ENCODE data around the gene TPM2.

TPM2 gene

GRCh38 chr9:35658137-35658967 lies 31.4 kb downstream of the TPM2 start, which contains the start of gene CCDC107:
CCDC107 (plus strand) TSS chr9:35658292; CDS start chr9:35658380, 88 bp downstream.
- no peaks in the 10 kb centered on the region for H4K20me1 ChIP-seq (ENCODE audit: low read depth, low read length)
- H3K9me3 ChIP-seq (ENCODE audit: insufficient read depth, low read length): no peaks in the 10 kb centered on the region
- peak within 1 kb of the TSS; percentile 63 for H3K4me3 ChIP-seq (ENCODE audit: insufficient read depth, low read length, poor library complexity, severe bottlenecking)
- H3K27me3 ChIP-seq (ENCODE audit: low read length): no peaks in the 10 kb centered on the region
- no peaks in the 10 kb centered on the region for H3K36me3 ChIP-seq (ENCODE audit: low read length)
- H3K79me2 ChIP-seq (ENCODE audit: insufficient read depth, low read length): peaks cover 5% of the 10 kb centered on the region; the same call in 1 of the 2 replicates
- peak within 1 kb of the TSS; percentile 65 for H3K9ac ChIP-seq (ENCODE audit: low read length)
- peak within 1 kb of the TSS; percentile 83 for H3K27ac ChIP-seq (ENCODE audit: low read depth, low read length)
- TF ChIP-seq, protein P1, sequence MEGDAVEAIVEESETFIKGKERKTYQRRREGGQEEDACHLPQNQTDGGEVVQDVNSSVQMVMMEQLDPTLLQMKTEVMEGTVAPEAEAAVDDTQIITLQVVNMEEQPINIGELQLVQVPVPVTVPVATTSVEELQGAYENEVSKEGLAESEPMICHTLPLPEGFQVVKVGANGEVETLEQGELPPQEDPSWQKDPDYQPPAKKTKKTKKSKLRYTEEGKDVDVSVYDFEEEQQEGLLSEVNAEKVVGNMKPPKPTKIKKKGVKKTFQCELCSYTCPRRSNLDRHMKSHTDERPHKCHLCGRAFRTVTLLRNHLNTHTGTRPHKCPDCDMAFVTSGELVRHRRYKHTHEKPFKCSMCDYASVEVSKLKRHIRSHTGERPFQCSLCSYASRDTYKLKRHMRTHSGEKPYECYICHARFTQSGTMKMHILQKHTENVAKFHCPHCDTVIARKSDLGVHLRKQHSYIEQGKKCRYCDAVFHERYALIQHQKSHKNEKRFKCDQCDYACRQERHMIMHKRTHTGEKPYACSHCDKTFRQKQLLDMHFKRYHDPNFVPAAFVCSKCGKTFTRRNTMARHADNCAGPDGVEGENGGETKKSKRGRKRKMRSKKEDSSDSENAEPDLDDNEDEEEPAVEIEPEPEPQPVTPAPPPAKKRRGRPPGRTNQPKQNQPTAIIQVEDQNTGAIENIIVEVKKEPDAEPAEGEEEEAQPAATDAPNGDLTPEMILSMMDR (IDR thresholded peaks at IDR 0.05; ENCODE audit: insufficient read depth, low read length, poor library complexity, severe bottlenecking): peak; percentile 94
- TF ChIP-seq EZH2phosphoT487 (conservative IDR thresholded peaks at IDR 0.05; ENCODE audit: low read length): no peak
- peak within 1 kb of the TSS; percentile 67 for H3K4me2 ChIP-seq (ENCODE audit: low read depth, low read length, poor library complexity, severe bottlenecking)
- H3K9me2 ChIP-seq (replicated peaks; ENCODE audit: insufficient read depth, low read length): no peaks in the 10 kb centered on the region
- H2AFZ ChIP-seq (ENCODE audit: low read depth, low read length, severe bottlenecking): peak within 1 kb of the TSS; percentile 30
- H3F3A ChIP-seq (ENCODE audit: insufficient read depth): peaks cover 41% of the 10 kb centered on the region

DNA sequence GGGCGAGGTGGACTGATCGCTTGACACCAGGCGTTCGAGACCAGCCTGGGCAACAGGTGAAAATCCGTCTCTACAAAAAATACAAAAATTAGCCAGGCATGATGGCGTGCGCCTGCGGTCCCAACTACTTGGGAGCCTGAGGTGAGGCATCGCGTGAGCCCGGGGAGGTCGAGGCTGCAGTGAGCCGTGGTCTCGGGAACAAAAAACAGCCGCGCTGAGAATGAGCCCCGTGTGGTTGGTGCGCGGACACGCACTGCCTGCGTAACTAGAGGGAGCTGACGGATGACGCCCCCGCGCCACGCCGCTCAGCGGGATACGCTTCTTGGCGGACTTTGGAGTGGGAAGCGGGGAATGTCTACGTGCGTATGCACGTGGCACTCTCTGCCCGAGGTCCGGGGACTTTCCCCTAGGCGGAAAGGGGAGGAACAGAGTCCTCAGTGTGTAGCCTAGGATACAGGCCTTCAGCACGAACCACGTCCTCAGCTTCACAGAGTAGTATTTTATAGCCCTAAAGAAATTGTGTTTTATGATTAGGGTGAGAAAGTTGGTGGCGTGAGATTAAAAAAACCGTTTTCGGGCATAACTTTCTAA lies 32.1 kb downstream of the TPM2 start, which contains the start of gene RMRP:
TSS of gene RMRP (minus strand) at position 474 of the 591 bp plus-strand sequence.
- no peaks in the 10 kb centered on the region for H4K20me1 ChIP-seq (ENCODE audit: low read depth, low read length)
- TF ChIP-seq, protein P1 (IDR thresholded peaks at IDR 0.05; ENCODE audit: insufficient read depth, low read length, poor library complexity, severe bottlenecking): no peak
- no peak for TF ChIP-seq EZH2phosphoT487 (conservative IDR thresholded peaks at IDR 0.05; ENCODE audit: low read length)
- H3K9me3 ChIP-seq (ENCODE audit: insufficient read depth, low read length): no peaks in the 10 kb centered on the region
- H3K9me2 ChIP-seq (replicated peaks; ENCODE audit: insufficient read depth, low read length): no peaks in the 10 kb centered on the region
- no peaks in the 10 kb centered on the region for H3K36me3 ChIP-seq (ENCODE audit: low read length)
- H3K4me3 ChIP-seq (ENCODE audit: insufficient read depth, low read length, poor library complexity, severe bottlenecking): peak within 1 kb of the TSS; percentile 63
- peak within 1 kb of the TSS; percentile 83 for H3K27ac ChIP-seq (ENCODE audit: low read depth, low read length)
- H3K9ac ChIP-seq (ENCODE audit: low read length): peak within 1 kb of the TSS; percentile 65
- H3K79me2 ChIP-seq (ENCODE audit: insufficient read depth, low read length): peaks cover 5% of the 10 kb centered on the region; the same call in 1 of the 2 replicates
- H3K27me3 ChIP-seq (ENCODE audit: low read length): no peaks in the 10 kb centered on the region
- peaks cover 39% of the 10 kb centered on the region for H3F3A ChIP-seq (ENCODE audit: insufficient read depth)
- H2AFZ ChIP-seq (ENCODE audit: low read depth, low read length, severe bottlenecking): peak within 1 kb of the TSS; percentile 30
- H3K4me2 ChIP-seq (ENCODE audit: low read depth, low read length, poor library complexity, severe bottlenecking): peak within 1 kb of the TSS; percentile 67

DNA sequence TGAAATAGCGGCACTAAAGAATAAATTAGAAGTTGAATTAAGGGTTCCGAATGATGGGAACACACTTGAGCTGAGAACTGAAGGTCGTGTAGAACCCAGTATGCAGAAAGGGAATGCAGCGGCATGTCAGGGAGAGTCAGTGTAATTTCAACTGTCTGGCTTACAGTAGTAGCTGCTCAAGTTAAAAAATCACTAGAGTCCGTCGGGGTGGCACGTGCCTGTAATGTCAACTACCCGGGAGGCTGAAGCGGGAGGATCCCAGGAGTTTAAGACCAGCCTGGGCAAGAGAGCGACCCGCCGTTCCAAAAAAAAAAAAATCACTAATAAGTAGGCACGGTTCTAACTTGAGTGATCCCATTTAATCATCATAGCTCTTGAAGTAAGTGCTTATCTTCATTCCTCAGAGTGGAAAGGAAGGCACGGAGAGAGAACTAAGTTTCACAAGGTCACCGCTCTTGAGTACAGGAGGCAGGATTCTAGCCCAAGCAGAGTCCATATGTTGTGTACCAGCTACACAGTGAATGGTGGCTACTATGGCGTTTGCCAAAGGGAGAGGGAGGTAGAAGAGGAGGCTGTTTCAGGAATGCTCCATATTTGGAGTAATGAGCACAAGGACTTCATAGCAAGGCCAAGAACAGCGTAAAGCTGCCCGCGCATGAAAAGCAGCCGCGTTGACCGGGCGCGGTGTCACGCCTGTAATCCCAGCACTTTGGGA lies 32.7 kb downstream of the TPM2 start:
- H3K4me2 ChIP-seq (ENCODE audit: low read depth, low read length, poor library complexity, severe bottlenecking): peak overlapping the region; percentile 67
- H3K36me3 ChIP-seq (ENCODE audit: low read length): no peaks in the 10 kb centered on the region
- peaks cover 5% of the 10 kb centered on the region; the same call in 1 of the 2 replicates for H3K79me2 ChIP-seq (ENCODE audit: insufficient read depth, low read length)
- peak overlapping the region; percentile 65; the same call in 1 of the 2 replicates for H3K9ac ChIP-seq (ENCODE audit: low read length)
- no peaks in the 10 kb centered on the region for H3K9me2 ChIP-seq (replicated peaks; ENCODE audit: insufficient read depth, low read length)
- H3K27me3 ChIP-seq (ENCODE audit: low read length): no peaks in the 10 kb centered on the region
- no peak overlapping the region for H2AFZ ChIP-seq (ENCODE audit: low read depth, low read length, severe bottlenecking)
- TF ChIP-seq, protein P1 (IDR thresholded peaks at IDR 0.05; ENCODE audit: insufficient read depth, low read length, poor library complexity, severe bottlenecking): no peak
- TF ChIP-seq EZH2phosphoT487 (conservative IDR thresholded peaks at IDR 0.05; ENCODE audit: low read length): no peak
- peaks cover 33% of the 10 kb centered on the region for H3F3A ChIP-seq (ENCODE audit: insufficient read depth)
- peak overlapping the region; percentile 9 for H3K4me3 ChIP-seq (ENCODE audit: insufficient read depth, low read length, poor library complexity, severe bottlenecking)
- no peaks in the 10 kb centered on the region for H4K20me1 ChIP-seq (ENCODE audit: low read depth, low read length)
- no peaks in the 10 kb centered on the region for H3K9me3 ChIP-seq (ENCODE audit: insufficient read depth, low read length)
- no peak overlapping the region for H3K27ac ChIP-seq (ENCODE audit: low read depth, low read length)
